Large intestine (tissue), 3 donors: Measurements from ENCODE around the gene KPTN. TPM values are rescaled to one million over a fixed set of nuclear protein-coding genes. Genes with fewer than 3 reads are reported as not detected.

ENCODE experiments used
- DNase-seq, 2 donors: peaks; one replicate each; pipeline versions ENCODE4 v3.0.0 to v3.0.0-alpha.2; 2013
- H3K27ac ChIP-seq: one replicate; pipeline ENCODE4 v1.5.1; 2013; ENCODE audit warnings: low read length
- H3K27me3 ChIP-seq: 2 replicates; pipeline ENCODE4 v1.6.1; 2013; ENCODE audit warnings: low read length; ENCODE audit not compliant: control insufficient read depth, insufficient read depth
- H3K36me3 ChIP-seq: 2 replicates; pipeline ENCODE4 v1.6.1; 2013; ENCODE audit warnings: low read length; ENCODE audit not compliant: control insufficient read depth, insufficient read depth
- H3K4me1 ChIP-seq: one replicate; pipeline ENCODE4 v1.6.1; 2013; ENCODE audit warnings: low read length; ENCODE audit not compliant: control insufficient read depth, insufficient read depth
- H3K4me3 ChIP-seq: one replicate; pipeline ENCODE4 v1.5.1; 2013; ENCODE audit warnings: low read length
- H3K9me3 ChIP-seq: one replicate; pipeline ENCODE4 v1.6.1; 2013; ENCODE audit warnings: mild to moderate bottlenecking, low read depth, low read length, moderate library complexity; ENCODE audit not compliant: control insufficient read depth
- WGBS: methylation state at CpG from one replicate; pipeline ENCODE4 v1.1.5; 2013; ENCODE audit warnings: low lambda C conversion rate; ENCODE audit not compliant: insufficient coverage; 5-methylcytosine and 5-hydroxymethylcytosine counted together
- polyA plus RNA-seq: library from polyadenylated mRNA; unstranded; fragments of 120-200 nt; gene quantifications from one replicate; pipeline ENCODE4 v1.2.1, GENCODE V29; 2013

The KPTN gene
- polyA plus RNA-seq, 1 donor, result 9.4 TPM

DNA sequence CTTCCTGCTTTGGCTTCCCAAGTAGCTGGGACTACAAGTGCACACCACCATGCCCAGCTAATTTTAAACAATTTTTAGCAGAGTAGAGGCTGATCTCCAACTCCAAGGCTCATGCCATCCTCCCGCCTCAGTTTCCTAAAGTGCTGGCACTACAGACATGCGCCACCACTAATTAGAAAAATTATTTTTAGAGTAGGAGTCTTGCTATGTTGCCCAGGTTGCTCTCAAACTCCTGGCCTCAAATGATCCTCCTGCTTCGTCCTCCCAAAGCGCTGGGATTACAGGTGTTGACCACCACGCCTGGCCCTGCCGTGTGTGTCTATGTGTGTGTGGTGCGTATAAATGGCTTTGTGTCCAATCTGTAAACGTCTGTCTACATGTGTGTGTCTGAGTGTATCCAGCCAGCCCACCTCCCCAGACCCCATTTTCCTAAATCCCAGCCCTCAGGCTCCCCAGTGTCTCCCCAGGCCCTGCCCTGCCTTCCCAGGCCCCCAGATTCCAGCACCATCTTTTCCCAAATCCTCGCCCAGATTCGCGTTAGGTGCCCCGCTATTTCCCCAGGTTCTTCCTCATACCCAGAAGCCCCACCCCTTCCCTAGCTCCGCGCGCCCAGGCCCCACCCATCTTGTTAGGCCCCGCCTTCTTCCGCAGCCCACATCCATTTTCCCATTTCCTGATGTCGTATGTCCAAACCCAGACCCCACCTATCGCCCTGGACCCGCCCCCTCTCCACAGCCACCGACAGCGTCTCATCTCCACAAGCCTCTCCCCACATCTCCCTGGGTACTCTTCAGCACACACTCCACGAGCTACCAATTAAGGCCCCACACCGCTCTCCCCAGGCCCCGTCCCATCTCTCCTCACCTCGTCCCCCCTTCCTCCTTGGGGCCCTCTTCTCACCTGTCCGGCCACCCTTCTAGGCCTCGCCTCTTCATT is 37.2 kb downstream of the KPTN start:
- DNase-seq, result peak in 1 of 2 donors; percentile 49
- Histone ChIP-seq H3K4me1 (peaks cover 6% of the 10 kb centered on the region), H3K36me3 (no peaks in the 10 kb centered on the region), H3K27ac (no peak overlapping the region), H3K27me3 (peaks cover 81% of the 10 kb centered on the region), H3K4me3 (no peak overlapping the region), H3K9me3 (peaks cover 14% of the 10 kb centered on the region)
- WGBS, result 0% methylated on average over 2 of the region's 28 CpGs

DNA sequence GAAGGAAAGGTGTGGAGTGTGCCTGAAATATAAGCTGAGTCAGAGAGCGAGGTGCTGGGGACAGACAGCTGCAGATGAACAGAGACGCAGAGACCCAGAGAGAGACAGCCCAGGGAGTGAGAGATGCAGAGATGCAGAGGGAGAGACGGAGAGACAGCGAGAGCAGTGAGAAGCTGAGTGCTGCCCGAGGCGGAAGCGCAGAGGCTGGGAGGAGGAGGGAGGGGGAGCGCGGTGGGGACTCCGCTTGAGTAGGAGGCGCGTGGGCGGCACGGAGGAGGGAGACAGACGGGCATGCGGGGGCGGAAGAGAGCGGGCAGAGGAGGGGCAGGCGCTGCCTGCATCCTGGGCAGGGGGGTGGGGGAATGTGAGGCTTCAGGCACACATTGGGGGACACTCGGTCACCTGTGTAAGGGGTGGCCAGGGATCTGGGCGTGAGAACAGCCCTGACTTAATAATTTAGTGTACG is 38.0 kb downstream of the KPTN start:
- peaks cover 14% of the 10 kb centered on the region for H3K9me3 ChIP-seq
- H3K4me1 ChIP-seq, result peaks cover 6% of the 10 kb centered on the region
- no peak for DNase-seq
- H3K27ac ChIP-seq, result no peak overlapping the region
- no peak overlapping the region for H3K4me3 ChIP-seq
- H3K36me3 ChIP-seq, result no peaks in the 10 kb centered on the region
- 7% methylated on average over 3 of the region's 22 CpGs for WGBS
- H3K27me3 ChIP-seq, result peaks cover 82% of the 10 kb centered on the region

DNA sequence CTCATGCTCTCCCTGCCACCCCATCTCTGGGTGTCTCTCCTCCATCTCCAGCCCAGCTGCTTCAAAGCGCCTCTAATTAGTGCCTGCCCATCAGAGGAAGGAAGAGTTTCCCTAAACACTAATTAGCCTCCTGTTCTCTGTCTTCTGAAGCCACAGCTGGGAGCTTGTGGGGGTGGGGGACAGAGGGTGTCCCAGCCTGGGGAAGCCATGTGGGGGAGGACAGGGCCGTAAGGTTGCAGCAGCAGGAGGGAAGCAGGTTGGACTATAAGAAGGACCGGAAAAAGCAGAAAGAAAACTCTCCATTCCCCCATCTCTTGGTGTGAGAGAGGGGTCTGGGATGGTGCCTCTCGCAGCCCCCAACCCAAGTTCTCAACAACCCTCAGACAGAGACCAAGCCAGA is 38.5 kb downstream of the KPTN start:
- peaks cover 83% of the 10 kb centered on the region for H3K27me3 ChIP-seq

DNA sequence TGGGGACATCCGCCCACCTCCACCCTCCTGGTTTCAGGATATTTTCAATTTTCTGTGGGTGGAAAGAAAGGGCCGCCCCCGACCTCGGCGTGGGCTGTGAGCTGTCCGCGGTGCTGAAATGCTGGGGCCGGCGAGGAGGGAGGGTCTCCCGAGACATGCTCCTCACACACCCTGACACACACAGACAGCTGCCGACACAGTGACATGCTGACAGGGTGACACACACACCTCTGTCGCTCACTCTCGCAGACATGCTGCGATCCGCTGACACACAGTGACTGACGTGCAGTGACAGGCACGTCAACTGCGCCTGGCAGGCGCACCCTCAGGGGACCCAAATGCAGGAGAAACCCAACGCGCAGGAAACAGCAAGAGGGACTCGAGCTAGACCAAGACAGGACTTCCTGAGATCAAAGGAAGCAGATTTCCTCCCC is 39.6 kb downstream of the KPTN start:
- Histone ChIP-seq H3K27ac (no peak overlapping the region), H3K36me3 (no peaks in the 10 kb centered on the region), H3K4me3 (no peak overlapping the region), H3K4me1 (peaks cover 6% of the 10 kb centered on the region), H3K27me3 (peaks cover 72% of the 10 kb centered on the region), H3K9me3 (peaks cover 14% of the 10 kb centered on the region)
- DNase-seq, result no peak
- no CpG with 5 or more reads among the region's 22 CpGs for WGBS

More for the DNA sequence above, 38.5 kb downstream of the KPTN start:
- Histone ChIP-seq H3K27ac (no peak overlapping the region), H3K4me1 (peaks cover 6% of the 10 kb centered on the region), H3K4me3 (no peak overlapping the region), H3K9me3 (peaks cover 14% of the 10 kb centered on the region), H3K36me3 (no peaks in the 10 kb centered on the region)
- no peak for DNase-seq
- no CpG with 5 or more reads among the region's 4 CpGs for WGBS

DNA sequence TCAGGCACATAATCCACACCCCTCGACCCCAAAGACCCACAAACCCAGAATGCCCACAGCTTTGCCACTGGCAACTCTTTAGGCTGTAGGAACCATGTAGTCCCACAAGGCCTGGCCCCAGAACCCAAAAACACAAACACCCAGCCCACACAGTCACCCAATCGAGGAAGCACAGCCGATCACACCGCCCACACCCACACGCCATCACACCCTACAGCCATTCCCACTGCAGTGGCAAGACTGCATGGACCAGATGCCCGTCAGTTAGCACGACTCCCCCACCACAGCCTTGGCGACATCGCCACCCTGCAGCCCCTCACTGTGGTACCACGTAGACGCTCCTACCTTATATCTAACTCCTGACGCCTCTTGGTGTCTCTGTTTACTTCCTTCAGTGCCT is 40.7 kb downstream of the KPTN start:
- H3K36me3 ChIP-seq, result no peaks in the 10 kb centered on the region
- WGBS, result no CpG with 5 or more reads among the region's 12 CpGs
- peaks cover 14% of the 10 kb centered on the region for H3K9me3 ChIP-seq
- no peak for DNase-seq
- no peak overlapping the region for H3K27ac ChIP-seq
- H3K4me3 ChIP-seq, result no peak overlapping the region
- H3K4me1 ChIP-seq, result peaks cover 6% of the 10 kb centered on the region
- H3K27me3 ChIP-seq, result peaks cover 62% of the 10 kb centered on the region

DNA sequence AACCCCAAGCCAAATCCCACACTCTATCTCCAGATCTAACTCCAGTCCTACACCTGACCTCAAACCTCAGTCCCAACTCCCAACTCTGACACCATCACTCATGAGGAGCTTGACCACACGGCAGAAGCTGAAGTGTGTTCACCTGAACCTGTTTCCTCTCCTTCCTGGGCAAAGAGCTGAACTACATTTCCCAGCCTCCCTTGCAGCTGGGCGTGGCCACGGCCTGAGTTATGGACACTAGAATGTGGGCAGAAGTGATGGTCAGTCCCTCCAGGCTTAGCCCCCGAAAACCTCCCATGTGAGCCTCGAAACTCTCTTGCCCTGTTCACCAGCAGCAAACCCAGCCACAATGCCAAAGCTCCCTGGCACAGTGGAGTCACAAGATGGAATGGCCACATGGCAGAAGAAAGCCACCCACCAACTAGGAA is 45.2 kb downstream of the KPTN start:
- H3K4me3 ChIP-seq, result no peak overlapping the region
- H3K9me3 ChIP-seq, result no peaks in the 10 kb centered on the region
- H3K27me3 ChIP-seq, result peaks cover 27% of the 10 kb centered on the region
- H3K4me1 ChIP-seq, result no peaks in the 10 kb centered on the region
- no CpG with 5 or more reads among the region's 5 CpGs for WGBS
- no peak for DNase-seq
- no peaks in the 10 kb centered on the region for H3K36me3 ChIP-seq
- no peak overlapping the region for H3K27ac ChIP-seq

DNA sequence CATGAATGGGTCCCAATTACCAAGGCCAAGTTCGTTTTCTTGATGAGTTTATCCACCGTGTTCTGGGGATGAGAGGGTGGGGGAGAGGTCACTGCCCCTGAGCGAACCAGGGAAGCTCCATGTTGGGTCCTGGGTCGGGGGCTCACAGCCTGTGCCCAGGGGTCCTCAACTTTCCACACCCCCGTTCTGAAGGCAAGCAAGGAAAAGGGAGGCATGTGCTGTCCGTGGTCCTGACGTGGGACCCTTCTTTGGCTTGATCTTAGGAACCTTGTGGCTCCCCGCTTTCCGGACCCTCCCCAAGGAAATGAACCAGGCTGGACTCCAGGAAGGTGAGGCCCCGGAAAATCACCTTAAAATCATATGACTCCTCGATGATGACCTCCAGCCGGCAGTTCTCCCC is 46.5 kb downstream of the KPTN start:
- Histone ChIP-seq H3K36me3 (no peaks in the 10 kb centered on the region), H3K27ac (no peak overlapping the region), H3K9me3 (no peaks in the 10 kb centered on the region), H3K27me3 (peaks cover 21% of the 10 kb centered on the region), H3K4me3 (no peak overlapping the region), H3K4me1 (no peaks in the 10 kb centered on the region)
- DNase-seq, result no peak
- WGBS, result no CpG with 5 or more reads among the region's 12 CpGs

DNA sequence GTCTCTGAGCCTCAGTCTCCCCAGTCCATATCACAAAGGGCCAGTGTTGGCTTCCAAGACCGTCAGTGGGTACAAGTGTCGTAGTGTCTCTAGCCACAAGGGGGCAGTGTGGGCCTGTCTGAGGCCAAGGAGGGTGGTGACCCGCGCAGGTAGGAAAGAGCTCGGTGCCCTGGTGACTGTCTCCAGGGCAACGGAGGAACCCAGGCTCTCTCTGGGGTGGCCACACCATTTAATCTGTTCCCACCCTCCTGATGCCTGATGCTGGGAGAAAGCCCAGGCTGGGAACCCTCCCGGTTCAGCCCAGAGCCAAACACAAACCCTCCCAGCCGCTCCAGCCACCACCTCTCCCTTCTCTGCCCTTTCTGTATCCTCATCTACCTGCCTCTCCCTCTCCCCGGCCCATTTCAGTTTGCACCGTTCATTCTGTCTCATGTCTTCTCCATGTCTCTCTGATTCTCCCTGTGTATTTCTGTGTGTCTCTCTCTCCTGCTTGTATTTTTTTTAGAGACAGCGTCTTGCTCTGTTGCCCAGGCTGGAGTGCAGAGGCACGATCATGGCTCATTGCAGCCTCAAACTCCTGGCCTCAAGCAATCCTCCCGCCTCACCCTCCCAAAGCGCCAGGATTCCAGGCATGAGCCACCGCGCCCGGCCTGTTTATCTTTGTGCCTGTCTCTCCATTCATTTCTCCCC is 47.2 kb downstream of the KPTN start:
- WGBS, result 50% methylated on average over 7 of the region's 17 CpGs
- H3K36me3 ChIP-seq, result no peaks in the 10 kb centered on the region
- H3K4me1 ChIP-seq, result no peaks in the 10 kb centered on the region
- H3K9me3 ChIP-seq, result no peaks in the 10 kb centered on the region
- DNase-seq, result peak; percentile 59 to 73
- peaks cover 22% of the 10 kb centered on the region for H3K27me3 ChIP-seq
- H3K27ac ChIP-seq, result no peak overlapping the region
- no peak overlapping the region for H3K4me3 ChIP-seq

DNA sequence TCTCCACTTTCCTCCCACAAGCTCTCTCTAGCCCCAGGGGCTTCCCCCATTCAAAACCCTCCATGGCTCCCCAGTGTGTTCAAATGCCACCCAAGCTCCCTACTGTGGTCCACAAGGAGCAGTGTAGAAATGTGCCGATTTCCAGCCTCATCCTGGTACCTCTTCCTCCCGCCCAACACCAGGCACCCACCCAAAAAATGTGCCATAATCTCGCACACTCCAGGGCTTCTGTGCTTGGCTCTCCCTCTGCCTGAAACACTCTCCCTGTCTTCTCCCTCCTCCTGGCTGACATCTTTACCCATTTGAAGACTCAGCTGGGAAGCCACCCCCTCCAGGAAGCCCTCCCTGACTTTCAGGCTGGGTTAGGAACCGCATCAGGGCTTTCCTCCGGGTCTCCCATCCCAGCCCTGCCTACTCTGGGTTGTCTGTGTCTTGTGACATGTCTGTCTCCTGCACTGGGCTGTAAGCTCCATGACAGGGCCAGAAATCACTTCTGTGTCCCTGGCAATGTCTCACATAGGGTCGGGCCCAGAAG is 48.1 kb downstream of the KPTN start:
- no peak for DNase-seq
- WGBS, result no CpG with 5 or more reads among the region's 6 CpGs
- no peak overlapping the region for H3K4me3 ChIP-seq
- no peaks in the 10 kb centered on the region for H3K9me3 ChIP-seq
- no peak overlapping the region for H3K27ac ChIP-seq
- H3K27me3 ChIP-seq, result peaks cover 29% of the 10 kb centered on the region
- H3K4me1 ChIP-seq, result no peaks in the 10 kb centered on the region
- H3K36me3 ChIP-seq, result no peaks in the 10 kb centered on the region

DNA sequence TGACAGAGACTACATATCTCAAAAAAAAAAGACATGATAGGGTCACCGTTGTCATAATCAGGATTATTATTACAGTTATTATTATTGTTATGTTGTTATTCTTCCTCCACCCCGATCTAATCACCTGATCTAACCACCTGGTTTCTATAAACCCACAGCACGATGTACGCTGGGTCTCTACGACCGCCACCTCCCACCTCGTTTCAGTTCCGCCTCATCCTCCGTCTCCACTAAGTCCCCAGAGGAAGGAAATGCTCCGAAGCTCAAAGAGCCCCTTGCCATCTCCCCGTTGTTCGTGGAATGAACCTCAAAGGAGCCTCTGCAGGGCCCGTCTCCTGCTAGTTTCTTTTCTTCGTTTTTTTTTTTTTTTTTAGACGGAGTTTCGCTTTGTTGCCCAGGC is 48.8 kb downstream of the KPTN start:
- Histone ChIP-seq H3K27me3 (peaks cover 35% of the 10 kb centered on the region), H3K4me1 (peaks cover 4% of the 10 kb centered on the region), H3K9me3 (no peaks in the 10 kb centered on the region), H3K36me3 (no peaks in the 10 kb centered on the region), H3K27ac (no peak overlapping the region), H3K4me3 (no peak overlapping the region)
- WGBS, result 78% methylated on average over 7 of the region's 16 CpGs
- DNase-seq, result no peak
